Prostate gland (tissue), 2 donors: ENCODE results near the gene IFRD1. TPM values are rescaled to one million over a fixed set of nuclear protein-coding genes. Genes with fewer than 3 reads are reported as not detected.

Experiments used
- DNase-seq: peaks from one replicate; pipeline ENCODE4 v3.0.0-alpha.2; 2019; ENCODE audit warnings: low spot score
- H3K27ac ChIP-seq, 2 donors: fragments of 200-600 bp; sonication (generic); 2 replicates each; pipeline ENCODE4 v1.5.1; 2017 to 2019
- H3K27me3 ChIP-seq: fragments of 200-600 bp; sonication (generic); replicated peaks from 2 replicates; pipeline ENCODE4 v1.5.1; 2019; ENCODE audit not compliant: insufficient read depth
- H3K36me3 ChIP-seq, 2 donors: fragments of 200-600 bp; sonication (generic); 1 replicate in 1 of 2; 2 replicates in 1 of 2; pipeline versions ENCODE4 v1.5.1 to v1.8.1; 2017 to 2019
- H3K4me1 ChIP-seq: fragments of 200-600 bp; sonication (generic); replicated peaks from 2 replicates; pipeline ENCODE4 v1.5.1; 2019
- H3K4me3 ChIP-seq, 2 donors: fragments of 200-600 bp; sonication (generic); 2 replicates each; pipeline ENCODE4 v1.5.1; 2017 to 2019
- H3K9me3 ChIP-seq: fragments of 200-600 bp; sonication (generic); 2 replicates; pipeline ENCODE4 v1.5.1; 2017
- CTCF ChIP-seq, 4 experiments: fragments of 200-600 bp in 2 of 4; fragments of 450-650 bp in 2 of 4; sonication (generic) in 2 of 4; IDR thresholded peaks; 1 replicate in 3 of 4; 2 replicates in 1 of 4; pipeline ENCODE4 v1.5.1; 2016 to 2019; ENCODE audit warnings: antibody characterized with exemption in 4 of 4, mild to moderate bottlenecking in 2 of 4, moderate library complexity in 2 of 4
- POLR2A ChIP-seq: fragments of 450-650 bp; IDR thresholded peaks from one replicate; pipeline ENCODE4 v1.6.1; 2016; ENCODE audit warnings: antibody characterized with exemption, mild to moderate bottlenecking
- POLR2AphosphoS5 ChIP-seq: sonication (generic); formaldehyde crosslinking; IDR thresholded peaks from one replicate; pipeline ENCODE4 v1.6.1; 2017; ENCODE audit warnings: antibody characterized with exemption
- WGBS: methylation state at CpG from one replicate; pipeline ENCODE4 v1.1.5; 2018; 5-methylcytosine and 5-hydroxymethylcytosine counted together
- intact Hi-C: fragments of 100-400 bp; cut with DNase I; formaldehyde crosslinking; loops from one replicate; pipeline ENCODE4 v1.14.2; 2022
- total RNA-seq, 2 donors: library from RNA; depleted of rRNA; stranded (reverse); fragments of >200 nt; gene quantifications; one replicate each; pipeline ENCODE4 v1.1.0, GENCODE V29; 2016

IFRD1 gene
- total RNA-seq, 2 donors from 2014 or later, result 57.5 to 58.5 TPM

- H3K27ac ChIP-seq, result peak overlapping the region in 1 of 2 donors; percentile 6
- no peaks in the 10 kb centered on the region for H3K27me3 ChIP-seq
- WGBS, result 83% methylated on average over 2 of the region's 2 CpGs
- DNase-seq, result no peak
- TF ChIP-seq POLR2AphosphoS5 (no peak), POLR2A (no peak), CTCF (IDR thresholded peaks at IDR 0.05) (no peak)
- H3K4me3 ChIP-seq, result no peak overlapping the region
- no peaks in the 10 kb centered on the region for H3K36me3 ChIP-seq
- no peaks in the 10 kb centered on the region for H3K9me3 ChIP-seq
- H3K4me1 ChIP-seq, result no peaks in the 10 kb centered on the region
- intact Hi-C loops, result no loop called here
Observed at GRCh38 chr7:112481121-112481736, 31.0 kb downstream of the IFRD1 start.

GRCh38 chr7:112481833-112482670 is 31.8 kb downstream of the IFRD1 start:
- intact Hi-C loops, result no loop called here
- TF ChIP-seq POLR2A (no peak), POLR2AphosphoS5 (peak; percentile 54), CTCF (IDR thresholded peaks at IDR 0.05) (no peak)
- H3K27me3 ChIP-seq, result no peaks in the 10 kb centered on the region
- peak overlapping the region; percentile 11 to 32 for H3K27ac ChIP-seq
- H3K4me1 ChIP-seq, result no peaks in the 10 kb centered on the region
- no peaks in the 10 kb centered on the region for H3K36me3 ChIP-seq
- no peak overlapping the region for H3K4me3 ChIP-seq
- 36% methylated on average over 3 of the region's 3 CpGs for WGBS
- H3K9me3 ChIP-seq, result no peaks in the 10 kb centered on the region
- DNase-seq, result peak; percentile 19

- DNase-seq, result no peak
- 59% methylated on average over 4 of the region's 4 CpGs for WGBS
Observed at GRCh38 chr7:112484671-112485167, 34.5 kb downstream of the IFRD1 start.

GRCh38 chr7:112485766-112486165 is 35.5 kb downstream of the IFRD1 start:
- H3K4me3 ChIP-seq, result no peak overlapping the region
- DNase-seq, result no peak
- H3K27ac ChIP-seq, result no peak overlapping the region
- TF ChIP-seq POLR2A, result no peak
- WGBS, result 84% methylated on average over 5 of the region's 5 CpGs
- intact Hi-C loops, result no loop called here
- no peaks in the 10 kb centered on the region for H3K9me3 ChIP-seq
- H3K27me3 ChIP-seq, result no peaks in the 10 kb centered on the region
- H3K36me3 ChIP-seq, result no peaks in the 10 kb centered on the region
- H3K4me1 ChIP-seq, result no peaks in the 10 kb centered on the region

More at GRCh38 chr7:112484671-112485167, 34.5 kb downstream of the IFRD1 start:
- Histone ChIP-seq H3K27ac (no peak overlapping the region), H3K4me1 (no peaks in the 10 kb centered on the region), H3K27me3 (no peaks in the 10 kb centered on the region), H3K36me3 (no peaks in the 10 kb centered on the region), H3K4me3 (no peak overlapping the region), H3K9me3 (no peaks in the 10 kb centered on the region)
- TF ChIP-seq CTCF (IDR thresholded peaks at IDR 0.05) (no peak), POLR2AphosphoS5 (peak; percentile 29), POLR2A (no peak)
- intact Hi-C loops, result no loop called here

- Histone ChIP-seq H3K27me3 (no peaks in the 10 kb centered on the region), H3K4me3 (no peak overlapping the region), H3K9me3 (no peaks in the 10 kb centered on the region), H3K36me3 (no peaks in the 10 kb centered on the region), H3K4me1 (no peaks in the 10 kb centered on the region), H3K27ac (no peak overlapping the region)
- no peak for TF ChIP-seq POLR2A
- 96% methylated on average over 8 of the region's 8 CpGs for WGBS
- intact Hi-C loops, result no loop called here
- no peak for DNase-seq
Observed at GRCh38 chr7:112487457-112488263, 37.4 kb downstream of the IFRD1 start.
